OCI-LY7 (cell line): Measurements from ENCODE around the gene FAM163A.

ENCODE experiments used
- CTCF ChIP-seq: fragments of 200-600 bp; sonication (generic); conservative IDR thresholded peaks from 2 replicates; pipeline ENCODE4 v1.5.1; 2014; ENCODE audit warnings: mild to moderate bottlenecking, antibody characterized with exemption, low read length, moderate library complexity, mixed read lengths
- EZH2phosphoT487 ChIP-seq: fragments of 200-600 bp; sonication (generic); IDR thresholded peaks from 2 replicates; pipeline ENCODE4 v1.6.1; 2018; ENCODE audit warnings: low read depth, borderline replicate concordance, mild to moderate bottlenecking, mixed run types, antibody characterized with exemption, low read length, moderate library complexity, mixed read lengths

- TF ChIP-seq CTCF (no peak), EZH2phosphoT487 (no peak)
Measured at GRCh38 chr1:179767177-179767581, 24.1 kb downstream of the FAM163A start.
